Right hindlimb (tissue), 1 donor: ENCODE measurements around the gene SPATA9.
A peak's percentile ranks its signal among the peaks of the same experiment; 100 is the strongest.
"Not testable (repeated sequence)": the region's sequence is repeated elsewhere in the genome, so short reads cannot be mapped to it uniquely, and the experiment has no call there.

Experiments used
- DNase-seq: peaks from one replicate; pipeline ENCODE4 v3.0.0-alpha.2; 2018

Gene SPATA9

GRCh38 chr5:95672641-95673040, 10.2 kb downstream of the SPATA9 start:
- DNase-seq: no peak

- DNase-seq: no peak
These were observed 11.0 kb downstream of the SPATA9 start for GRCh38 chr5:95671826-95672225.

GRCh38 chr5:95670568-95670967, 12.2 kb downstream of the SPATA9 start:
- DNase-seq: no peak

GRCh38 chr5:95669985-95670384, 12.8 kb downstream of the SPATA9 start:
- no peak for DNase-seq

- peak; percentile 69 for DNase-seq
These were observed 13.3 kb downstream of the SPATA9 start for GRCh38 chr5:95669540-95669939.

- DNase-seq: no peak
These were observed 14.1 kb downstream of the SPATA9 start for GRCh38 chr5:95668728-95669127.

- no peak for DNase-seq
These were observed 14.6 kb downstream of the SPATA9 start for GRCh38 chr5:95668216-95668615.

- no peak for DNase-seq
These were observed 15.1 kb downstream of the SPATA9 start for GRCh38 chr5:95667678-95668077.

GRCh38 chr5:95667061-95667618, 15.7 kb downstream of the SPATA9 start:
- DNase-seq: no peak

- no peak for DNase-seq
These were observed 18.5 kb downstream of the SPATA9 start for GRCh38 chr5:95664204-95664786.

GRCh38 chr5:95662946-95663345, 19.8 kb downstream of the SPATA9 start:
- DNase-seq: no peak

- DNase-seq: no peak
These were observed 22.7 kb downstream of the SPATA9 start for GRCh38 chr5:95660060-95660459.

- no peak for DNase-seq
These were observed 27.2 kb downstream of the SPATA9 start for GRCh38 chr5:95655575-95655974.

- DNase-seq: no peak
These were observed 28.6 kb downstream of the SPATA9 start for GRCh38 chr5:95654196-95654595.

- no peak for DNase-seq
These were observed 29.9 kb downstream of the SPATA9 start for GRCh38 chr5:95652849-95653248.

- DNase-seq: no peak
These were observed 32.8 kb downstream of the SPATA9 start for GRCh38 chr5:95649842-95650620.

GRCh38 chr5:95649274-95649673, 33.5 kb downstream of the SPATA9 start:
- DNase-seq: no peak

GRCh38 chr5:95647886-95648860, 34.6 kb downstream of the SPATA9 start:
- no peak for DNase-seq

GRCh38 chr5:95646569-95647431, 36.0 kb downstream of the SPATA9 start, which contains the start of gene RFESD:
Gene RFESD (plus strand): TSS chr5:95646777. CDS start chr5:95652272, 5,495 bp downstream.
- DNase-seq: peak; percentile 98

GRCh38 chr5:95646226-95646568, 36.6 kb downstream of the SPATA9 start:
- DNase-seq: not testable (repeated sequence)

- peak; percentile 39 for DNase-seq
These were observed 38.3 kb downstream of the SPATA9 start for GRCh38 chr5:95644351-95645042.
